ENCODE results near the gene LGMN. TPM values are rescaled to one million over a fixed set of nuclear protein-coding genes. Genes with fewer than 3 reads are reported as not detected.
"Not testable (repeated sequence)": the region's sequence is repeated elsewhere in the genome, so short reads cannot be mapped to it uniquely, and the experiment has no call there.

Gene LGMN
- total and polyA plus RNA-seq, 2 experiments from 2014 or later, result 205 to 243 TPM

DNA sequence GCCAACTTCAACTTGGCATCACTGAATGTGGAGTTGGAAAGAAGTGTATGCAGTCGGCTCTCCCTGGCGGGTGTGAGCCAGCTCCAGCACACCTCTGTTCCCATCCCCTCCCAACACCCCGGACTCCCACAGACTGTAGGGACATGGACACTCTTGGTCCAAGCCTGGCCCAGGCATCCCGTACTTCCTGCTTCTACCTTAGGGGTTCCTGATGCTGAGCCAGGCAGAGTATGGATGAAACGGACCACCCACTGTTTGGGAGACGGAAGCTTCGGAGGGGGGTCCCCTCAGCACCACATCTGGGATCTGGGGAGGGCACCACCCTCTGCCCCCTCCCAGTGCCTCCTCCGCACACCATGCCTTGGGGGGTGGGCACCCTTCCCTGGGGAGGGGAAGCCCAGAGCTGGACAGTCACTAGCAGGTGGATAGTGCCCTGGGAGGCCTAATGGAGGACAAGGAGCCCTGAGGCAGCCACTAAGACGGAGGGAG, 62.0 kb downstream of the LGMN start:
- Histone ChIP-seq H3K4me1 (ENCODE audit: low read depth) (no peaks in the 10 kb centered on the region), H3K27me3 (peaks cover 18% of the 10 kb centered on the region), H3K27ac (no peak overlapping the region), H3K4me3 (no peak overlapping the region), H3K36me3 (no peaks in the 10 kb centered on the region), H3K9me3 (ENCODE audit: low read depth) (no peaks in the 10 kb centered on the region)
- no peak for DNase-seq (ENCODE audit: low read depth in 1 of 2, low spot score in 1 of 2)
- TF ChIP-seq, protein P1, sequence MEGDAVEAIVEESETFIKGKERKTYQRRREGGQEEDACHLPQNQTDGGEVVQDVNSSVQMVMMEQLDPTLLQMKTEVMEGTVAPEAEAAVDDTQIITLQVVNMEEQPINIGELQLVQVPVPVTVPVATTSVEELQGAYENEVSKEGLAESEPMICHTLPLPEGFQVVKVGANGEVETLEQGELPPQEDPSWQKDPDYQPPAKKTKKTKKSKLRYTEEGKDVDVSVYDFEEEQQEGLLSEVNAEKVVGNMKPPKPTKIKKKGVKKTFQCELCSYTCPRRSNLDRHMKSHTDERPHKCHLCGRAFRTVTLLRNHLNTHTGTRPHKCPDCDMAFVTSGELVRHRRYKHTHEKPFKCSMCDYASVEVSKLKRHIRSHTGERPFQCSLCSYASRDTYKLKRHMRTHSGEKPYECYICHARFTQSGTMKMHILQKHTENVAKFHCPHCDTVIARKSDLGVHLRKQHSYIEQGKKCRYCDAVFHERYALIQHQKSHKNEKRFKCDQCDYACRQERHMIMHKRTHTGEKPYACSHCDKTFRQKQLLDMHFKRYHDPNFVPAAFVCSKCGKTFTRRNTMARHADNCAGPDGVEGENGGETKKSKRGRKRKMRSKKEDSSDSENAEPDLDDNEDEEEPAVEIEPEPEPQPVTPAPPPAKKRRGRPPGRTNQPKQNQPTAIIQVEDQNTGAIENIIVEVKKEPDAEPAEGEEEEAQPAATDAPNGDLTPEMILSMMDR (IDR thresholded peaks at IDR 0.05; ENCODE audit: low read depth, low read length), result no peak

DNA sequence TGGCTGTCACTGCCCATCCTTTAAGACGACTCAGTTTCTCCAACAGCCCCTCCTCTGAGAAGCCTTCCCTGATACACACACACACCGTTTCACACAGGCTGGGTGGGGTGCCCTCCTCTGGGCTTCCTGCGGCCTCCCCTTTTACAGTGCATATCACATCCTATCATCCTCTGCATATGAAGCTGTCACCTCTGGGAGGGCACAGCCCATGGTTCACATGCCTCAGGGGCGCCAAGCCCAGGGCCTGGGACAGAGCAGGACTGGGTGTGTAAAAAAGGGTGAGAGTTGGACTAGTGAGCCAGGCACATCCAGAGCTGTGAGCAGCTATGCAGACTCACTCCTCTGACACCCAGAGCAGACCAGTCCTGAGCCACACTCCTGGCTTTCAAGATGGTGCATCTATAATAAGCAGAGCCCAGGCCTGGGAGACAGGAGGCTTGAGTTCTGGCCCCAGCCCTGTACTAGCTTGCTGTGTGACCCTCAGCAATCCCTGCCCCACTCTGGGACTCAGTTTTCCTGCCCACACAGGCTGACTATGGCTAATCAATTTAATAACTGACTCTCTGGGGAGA, 62.6 kb downstream of the LGMN start:
- H3K27ac ChIP-seq, result no peak overlapping the region
- no peak for DNase-seq (ENCODE audit: low read depth in 1 of 2, low spot score in 1 of 2)
- H3K9me3 ChIP-seq (ENCODE audit: low read depth), result no peaks in the 10 kb centered on the region
- H3K4me3 ChIP-seq, result no peak overlapping the region
- no peaks in the 10 kb centered on the region for H3K4me1 ChIP-seq (ENCODE audit: low read depth)
- H3K27me3 ChIP-seq, result peaks cover 18% of the 10 kb centered on the region
- TF ChIP-seq, protein P1 (IDR thresholded peaks at IDR 0.05; ENCODE audit: low read depth, low read length), result no peak
- no peaks in the 10 kb centered on the region for H3K36me3 ChIP-seq

DNA sequence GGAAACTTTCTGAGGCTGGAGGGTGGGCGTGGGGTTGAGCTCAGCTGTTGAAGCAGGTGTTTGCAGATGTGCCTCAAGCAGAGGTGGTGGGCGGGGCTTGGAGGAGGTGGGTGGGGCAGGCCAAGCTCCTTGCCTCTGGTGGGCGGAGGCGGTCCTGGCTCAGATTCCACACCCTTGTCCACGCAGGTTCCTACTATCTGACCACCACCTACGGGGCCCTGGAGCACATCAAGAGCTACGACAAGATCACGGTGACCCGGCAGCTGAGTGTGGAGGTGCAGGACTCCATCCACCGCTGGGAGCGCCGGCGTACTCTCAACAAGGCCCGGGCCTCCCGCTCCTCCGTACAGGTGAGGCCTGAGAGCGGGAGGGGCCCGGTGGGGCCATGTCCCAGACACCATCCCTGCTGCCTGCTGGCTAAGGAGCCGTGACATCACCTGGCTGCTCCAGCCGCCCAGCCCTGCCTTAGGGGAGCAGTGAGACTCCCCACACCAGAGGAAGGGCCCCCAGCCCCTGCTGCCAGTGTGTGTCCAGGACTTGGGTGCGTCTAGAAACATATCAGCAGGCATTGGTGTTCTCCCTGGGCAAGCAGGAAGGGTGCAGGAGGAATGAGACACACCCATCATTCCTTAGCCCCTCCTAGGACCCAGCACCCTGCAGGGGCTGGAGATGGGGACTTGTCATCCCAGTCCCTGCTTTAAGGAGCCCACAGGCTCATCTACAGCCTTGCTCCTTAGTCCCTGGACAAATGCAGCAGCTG, 63.4 kb downstream of the LGMN start:
- H3K27me3 ChIP-seq, result peaks cover 18% of the 10 kb centered on the region
- H3K36me3 ChIP-seq, result no peaks in the 10 kb centered on the region
- no peaks in the 10 kb centered on the region for H3K9me3 ChIP-seq (ENCODE audit: low read depth)
- H3K4me1 ChIP-seq (ENCODE audit: low read depth), result no peaks in the 10 kb centered on the region
- no peak overlapping the region for H3K27ac ChIP-seq
- no peak for DNase-seq (ENCODE audit: low read depth in 1 of 2, low spot score in 1 of 2)
- no peak overlapping the region for H3K4me3 ChIP-seq
- TF ChIP-seq, protein P1 (IDR thresholded peaks at IDR 0.05; ENCODE audit: low read depth, low read length), result no peak

DNA sequence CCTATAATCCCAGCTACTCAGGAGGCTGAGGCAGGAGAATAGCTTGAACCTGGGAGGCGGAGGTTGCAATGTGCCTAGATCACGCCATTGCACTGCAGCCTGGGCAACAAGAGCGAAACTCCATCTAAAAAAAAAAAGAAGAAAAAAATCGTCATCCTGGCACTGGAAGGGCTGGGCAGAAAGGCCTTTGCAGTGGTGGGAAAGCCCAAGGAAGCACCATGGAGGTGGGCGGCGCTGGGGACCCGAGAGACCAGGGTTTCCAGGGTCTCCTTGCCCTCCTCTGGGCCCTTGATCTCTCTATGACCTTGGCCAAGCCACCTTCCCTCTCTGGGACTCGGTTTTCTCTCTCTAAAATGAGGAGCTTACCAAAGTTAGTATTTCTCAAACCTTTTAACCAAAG, 65.4 kb downstream of the LGMN start:
- Histone ChIP-seq H3K27me3 (peaks cover 9% of the 10 kb centered on the region), H3K36me3 (no peaks in the 10 kb centered on the region), H3K27ac (no peak overlapping the region), H3K4me3 (no peak overlapping the region), H3K4me1 (ENCODE audit: low read depth) (no peaks in the 10 kb centered on the region), H3K9me3 (ENCODE audit: low read depth) (no peaks in the 10 kb centered on the region)
- TF ChIP-seq, protein P1 (IDR thresholded peaks at IDR 0.05; ENCODE audit: low read depth, low read length), result no peak
- DNase-seq (ENCODE audit: low read depth in 1 of 2, low spot score in 1 of 2), result no peak

DNA sequence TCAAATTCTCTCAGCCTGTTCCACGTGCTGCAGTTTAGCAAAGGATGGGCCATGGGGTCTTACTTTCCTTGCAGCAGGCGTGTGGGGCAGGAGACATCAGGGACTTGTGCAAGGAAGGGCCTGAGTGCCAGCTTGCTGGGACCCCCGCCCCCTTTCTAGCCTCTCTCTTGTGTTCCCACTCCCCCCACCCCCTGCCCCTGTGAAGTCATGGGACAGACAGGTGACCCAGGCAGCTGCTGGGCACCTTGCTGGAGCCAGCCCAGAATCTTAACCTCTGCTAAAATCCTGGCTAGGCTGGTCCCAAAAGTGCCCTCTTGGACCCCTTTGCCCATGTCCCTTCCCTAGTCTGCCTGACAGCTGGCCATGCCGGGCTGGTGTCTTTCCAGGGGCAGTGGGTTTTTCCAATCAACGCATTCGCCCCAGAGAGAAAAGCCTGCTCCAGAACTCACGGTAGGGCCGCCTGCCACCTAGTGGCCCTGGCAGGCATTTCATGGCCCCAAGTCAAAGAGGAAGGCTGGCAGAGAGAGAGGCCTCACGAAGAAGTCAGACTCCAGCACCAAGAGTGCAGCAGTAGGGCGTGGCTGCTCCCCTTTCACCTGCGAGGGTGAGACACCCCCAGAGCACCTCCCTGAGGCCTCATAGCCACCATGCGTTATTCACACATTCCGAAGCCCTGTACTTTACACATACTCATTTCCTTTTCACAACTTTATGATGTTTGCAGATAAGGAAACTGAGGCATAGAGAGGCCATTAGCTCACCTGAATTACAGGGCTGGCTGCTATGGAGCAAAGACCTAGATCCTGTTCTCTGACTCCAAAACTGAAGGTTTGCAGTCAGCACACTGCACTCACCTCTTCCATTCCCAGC, 67.4 kb downstream of the LGMN start:
- H3K27me3 ChIP-seq, result no peaks in the 10 kb centered on the region
- H3K27ac ChIP-seq, result no peak overlapping the region
- no peaks in the 10 kb centered on the region for H3K9me3 ChIP-seq (ENCODE audit: low read depth)
- H3K4me3 ChIP-seq, result no peak overlapping the region
- TF ChIP-seq, protein P1 (IDR thresholded peaks at IDR 0.05; ENCODE audit: low read depth, low read length), result peak; percentile 95
- peak; percentile 79 to 84 for DNase-seq (ENCODE audit: low read depth in 1 of 2, low spot score in 1 of 2)
- no peaks in the 10 kb centered on the region for H3K36me3 ChIP-seq
- H3K4me1 ChIP-seq (ENCODE audit: low read depth), result no peaks in the 10 kb centered on the region

DNA sequence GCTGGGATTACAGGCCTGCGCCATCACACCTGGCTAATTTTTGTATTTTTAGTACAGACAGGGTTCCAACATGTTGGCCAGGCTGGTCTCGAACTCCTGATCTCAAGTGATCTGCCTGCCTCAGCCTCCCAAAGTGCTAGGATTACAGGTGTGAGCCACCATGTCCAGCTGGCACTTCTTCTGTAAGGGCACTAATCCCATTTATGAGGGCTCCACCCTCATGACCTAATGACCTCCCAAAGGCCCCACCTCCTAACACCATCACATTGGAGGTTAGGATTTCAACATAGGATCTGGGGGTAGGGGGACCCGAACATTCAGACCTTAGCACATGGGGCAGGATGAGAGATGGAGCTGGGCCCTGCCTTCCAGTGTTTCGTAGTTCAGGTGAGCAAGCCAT, 68.1 kb downstream of the LGMN start:
- not testable (repeated sequence) for H3K27me3 ChIP-seq; H3K9me3 ChIP-seq (ENCODE audit: low read depth); H3K27ac ChIP-seq; H3K36me3 ChIP-seq; H3K4me1 ChIP-seq (ENCODE audit: low read depth); H3K4me3 ChIP-seq; DNase-seq (ENCODE audit: low read depth in 1 of 2, low spot score in 1 of 2)
